GM12878 (cell line): ENCODE data around the gene MYO18B.

Experiments used
- ETV6 ChIP-seq, 2 experiments: fragments of 450-650 bp in 1 of 2; IDR thresholded peaks in 1 of 2; conservative IDR thresholded peaks in 1 of 2; 2 replicates each; pipeline ENCODE4 v1.6.1; 2014; ENCODE audit warnings: antibody characterized with exemption in 1 of 2, borderline replicate concordance in 1 of 2, low read depth in 1 of 2, mild to moderate bottlenecking in 1 of 2, moderate library complexity in 1 of 2
- SREBF2 ChIP-seq: IDR thresholded peaks from 2 replicates; pipeline ENCODE4 v1.6.1; 2012; ENCODE audit warnings: mild to moderate bottlenecking, low read length

- no peak for TF ChIP-seq ETV6 (conservative IDR thresholded peaks at IDR 0.05 in 1 of 2, IDR thresholded peaks at IDR 0.05 in 1 of 2; ENCODE audit: borderline replicate concordance in 1 of 2, low read depth in 1 of 2)
- no peak for TF ChIP-seq SREBF2
Measured at GRCh38 chr22:25835348-25835747, 93.4 kb downstream of the MYO18B start.
